Neural progenitor cell (in vitro differentiated cells): ENCODE data around the gene LYRM7. TPM values are rescaled to one million over a fixed set of nuclear protein-coding genes. Genes with fewer than 3 reads are reported as not detected.
"Not testable (repeated sequence)": the region's sequence is repeated elsewhere in the genome, so short reads cannot be mapped to it uniquely, and the experiment has no call there.

Experiments used
- DNase-seq: peaks from one replicate; pipeline ENCODE4 v3.0.0-alpha.2; 2016; ENCODE audit warnings: low spot score
- H2AFZ ChIP-seq: fragments of 200-600 bp; sonication (generic); replicated peaks from 2 replicates; pipeline ENCODE4 v1.6.1; 2016; ENCODE audit warnings: antibody characterized with exemption
- H3F3A ChIP-seq: fragments of 200-600 bp; sonication (generic); 2 replicates; pipeline ENCODE4 v1.6.1; 2016; ENCODE audit warnings: antibody characterized with exemption, low read depth
- H3K27ac ChIP-seq: fragments of 200-600 bp; sonication (generic); 2 replicates; pipeline ENCODE4 v1.5.1; 2016; ENCODE audit warnings: mild to moderate bottlenecking
- H3K27me3 ChIP-seq: fragments of 200-600 bp; sonication (generic); 2 replicates; pipeline ENCODE4 v1.6.1; 2016; ENCODE audit warnings: mild to moderate bottlenecking, moderate library complexity
- H3K36me3 ChIP-seq: fragments of 200-600 bp; sonication (generic); 2 replicates; pipeline ENCODE4 v1.5.1; 2016
- H3K4me1 ChIP-seq: fragments of 200-600 bp; sonication (generic); 2 replicates; pipeline ENCODE4 v1.6.1; 2016; ENCODE audit warnings: mixed run types
- H3K4me2 ChIP-seq: fragments of 200-600 bp; sonication (generic); 2 replicates; pipeline ENCODE4 v1.6.1; 2016
- H3K4me3 ChIP-seq: fragments of 200-600 bp; sonication (generic); 2 replicates; pipeline ENCODE4 v1.5.1; 2016
- H3K79me2 ChIP-seq: fragments of 200-600 bp; sonication (generic); 2 replicates; pipeline ENCODE4 v1.6.1; 2016; ENCODE audit warnings: low read depth
- H3K9ac ChIP-seq: fragments of 200-600 bp; sonication (generic); 2 replicates; pipeline ENCODE4 v1.6.1; 2016
- H3K9me3 ChIP-seq: fragments of 200-600 bp; sonication (generic); 2 replicates; pipeline ENCODE4 v1.5.1; 2016; ENCODE audit warnings: low read depth
- H4K20me1 ChIP-seq: fragments of 200-600 bp; sonication (generic); 2 replicates; pipeline ENCODE4 v1.6.1; 2016; ENCODE audit warnings: low read depth
- H3K27ac Mint-ChIP-seq: 3 replicates; pipeline ENCODE4 v1.8.0; 2021; ENCODE audit warnings: mixed read lengths
- H3K27me3 Mint-ChIP-seq: 2 replicates; pipeline ENCODE4 v1.8.0; 2022; ENCODE audit warnings: low read depth, mild to moderate bottlenecking, inconsistent platforms, moderate library complexity, mixed read lengths; ENCODE audit not compliant: insufficient read depth
- H3K36me3 Mint-ChIP-seq: 3 replicates; pipeline ENCODE4 v1.8.0; 2021; ENCODE audit warnings: mixed read lengths
- H3K4me1 Mint-ChIP-seq: 3 replicates; pipeline ENCODE4 v1.8.0; 2021; ENCODE audit warnings: mixed read lengths
- H3K4me3 Mint-ChIP-seq: 3 replicates; pipeline ENCODE4 v1.8.0; 2021; ENCODE audit warnings: mild to moderate bottlenecking, moderate library complexity, mixed read lengths
- H3K9me3 Mint-ChIP-seq: 3 replicates; pipeline ENCODE4 v1.8.0; 2020; ENCODE audit warnings: mixed read lengths
- CTCF ChIP-seq: fragments of 200-600 bp; sonication (generic); IDR thresholded peaks from 2 replicates; pipeline ENCODE4 v1.5.1; 2017; ENCODE audit warnings: antibody characterized with exemption, mild to moderate bottlenecking
- EZH2 ChIP-seq: fragments of 200-600 bp; sonication (generic); IDR thresholded peaks from 2 replicates; pipeline ENCODE4 v1.6.1; 2017; ENCODE audit warnings: antibody characterized with exemption, mild to moderate bottlenecking, moderate library complexity
- EZH2phosphoT487 ChIP-seq: fragments of 200-600 bp; sonication (generic); IDR thresholded peaks from 2 replicates; pipeline ENCODE4 v1.6.1; 2017; ENCODE audit warnings: antibody characterized with exemption
- total RNA-seq: library from RNA; depleted of rRNA; stranded (reverse); fragments of >200 nt; gene quantifications from 2 replicates; pipeline ENCODE4 v1.2.3, GENCODE V29; 2015; ENCODE audit warnings: low replicate concordance

Gene LYRM7
- total RNA-seq: 8.1 and 19.2 TPM in 2 replicates

GRCh38 chr5:131170540-131171275 is at the start of gene LYRM7:
Gene LYRM7, plus strand, starts transcription at chr5:131170944. Its CDS starts 77 bp downstream, at chr5:131171021.
- Mint-ChIP-seq H3K27me3 (no peaks in the 10 kb centered on the region), H3K4me3 (peak within 1 kb of the TSS; percentile 96), H3K9me3 (no peaks in the 10 kb centered on the region), H3K4me1 (peaks cover 17% of the 10 kb centered on the region), H3K27ac (peak within 1 kb of the TSS; percentile 84), H3K36me3 (no peaks in the 10 kb centered on the region)
- H3K79me2 ChIP-seq: peaks cover 13% of the 10 kb centered on the region
- no peaks in the 10 kb centered on the region for H4K20me1 ChIP-seq
- H3K4me2 ChIP-seq: peak within 1 kb of the TSS; percentile 97
- no peak within 1 kb of the TSS for H3K27ac ChIP-seq
- H3K36me3 ChIP-seq: no peaks in the 10 kb centered on the region
- no peaks in the 10 kb centered on the region for H3K9me3 ChIP-seq
- peaks cover 2% of the 10 kb centered on the region for H3F3A ChIP-seq
- H2AFZ ChIP-seq: peak within 1 kb of the TSS; percentile 88
- peak within 1 kb of the TSS; percentile 88 for H3K4me3 ChIP-seq
- no peaks in the 10 kb centered on the region for H3K27me3 ChIP-seq
- H3K9ac ChIP-seq: peak within 1 kb of the TSS; percentile 83
- peak; percentile 100 for DNase-seq
- peaks cover 5% of the 10 kb centered on the region for H3K4me1 ChIP-seq
- TF ChIP-seq EZH2phosphoT487 (no peak), EZH2 (no peak), CTCF (no peak)

- not testable (repeated sequence) for H2AFZ ChIP-seq, H3K4me3 ChIP-seq, H3K4me3 Mint-ChIP-seq, H3K79me2 ChIP-seq, DNase-seq, H3K27ac Mint-ChIP-seq, H3K4me2 ChIP-seq, H3K9me3 ChIP-seq, H3K4me1 Mint-ChIP-seq, H3F3A ChIP-seq, H3K27ac ChIP-seq, H3K27me3 ChIP-seq, H3K27me3 Mint-ChIP-seq, H3K4me1 ChIP-seq, H3K36me3 Mint-ChIP-seq, H3K9ac ChIP-seq, H4K20me1 ChIP-seq, H3K36me3 ChIP-seq
- peaks cover 20% of the 10 kb centered on the region for H3K9me3 Mint-ChIP-seq
These were observed 43.5 kb upstream of the LYRM7 start for GRCh38 chr5:131127244-131127643.

- Histone ChIP-seq H3K9ac (no peak overlapping the region), H3K4me3 (no peak overlapping the region), H3K27ac (no peak overlapping the region), H3K36me3 (no peaks in the 10 kb centered on the region), H3K9me3 (no peaks in the 10 kb centered on the region), H3K27me3 (no peaks in the 10 kb centered on the region), H2AFZ (no peak overlapping the region), H3K4me1 (no peaks in the 10 kb centered on the region), H3K4me2 (no peak overlapping the region), H3K79me2 (no peaks in the 10 kb centered on the region), H4K20me1 (no peaks in the 10 kb centered on the region), H3F3A (no peaks in the 10 kb centered on the region)
- peaks cover 15% of the 10 kb centered on the region for H3K9me3 Mint-ChIP-seq
- H3K36me3 Mint-ChIP-seq: no peaks in the 10 kb centered on the region
- no peak overlapping the region for H3K27ac Mint-ChIP-seq
- TF ChIP-seq EZH2phosphoT487 (no peak), CTCF (no peak), EZH2 (no peak)
- no peak for DNase-seq
- H3K4me1 Mint-ChIP-seq: no peaks in the 10 kb centered on the region
- no peak overlapping the region for H3K4me3 Mint-ChIP-seq
- no peaks in the 10 kb centered on the region for H3K27me3 Mint-ChIP-seq
These were observed 41.4 kb upstream of the LYRM7 start for GRCh38 chr5:131129306-131129705.

- H3K4me3 ChIP-seq, DNase-seq, H3K27me3 ChIP-seq, H3K27me3 Mint-ChIP-seq, H3K27ac Mint-ChIP-seq, H3K9me3 ChIP-seq, H3K9ac ChIP-seq, H3K4me1 Mint-ChIP-seq, H3K4me1 ChIP-seq, H4K20me1 ChIP-seq, H3K36me3 ChIP-seq, H3F3A ChIP-seq, H3K36me3 Mint-ChIP-seq, H2AFZ ChIP-seq, H3K4me2 ChIP-seq, H3K9me3 Mint-ChIP-seq, H3K4me3 Mint-ChIP-seq, H3K27ac ChIP-seq, H3K79me2 ChIP-seq: not testable (repeated sequence)
These were observed 37.7 kb upstream of the LYRM7 start for GRCh38 chr5:131133091-131133490.

- H3K4me3 ChIP-seq, H3K27ac ChIP-seq, H3K27me3 ChIP-seq, H3K27ac Mint-ChIP-seq, H3K4me1 ChIP-seq, H3K4me2 ChIP-seq, H3K4me1 Mint-ChIP-seq, H3K36me3 Mint-ChIP-seq, DNase-seq, H3K4me3 Mint-ChIP-seq, H3K36me3 ChIP-seq, H3K9me3 ChIP-seq, H3K9me3 Mint-ChIP-seq, H3K27me3 Mint-ChIP-seq, H2AFZ ChIP-seq, H3F3A ChIP-seq, H3K79me2 ChIP-seq, H3K9ac ChIP-seq, H4K20me1 ChIP-seq: not testable (repeated sequence)
These were observed 32.3 kb upstream of the LYRM7 start for GRCh38 chr5:131138406-131138805.
